ENCODE data around the gene ARHGAP22.

Gene ARHGAP22

GRCh38 chr10:48522011-48522765 lies 82.7 kb downstream of the ARHGAP22 start:
- TF ChIP-seq JUND (IDR thresholded peaks at IDR 0.05; ENCODE audit: low read depth): no peak
- in situ Hi-C loops (cut with HindIII; ENCODE audit: low pct_unique_long_range_greater_than_20kb, low sequenced_read_pairs): no loop called here
- DNase-seq (ENCODE audit: low read depth in 1 of 2, low spot score in 1 of 2): no peak

- in situ Hi-C loops (cut with HindIII; ENCODE audit: low pct_unique_long_range_greater_than_20kb, low sequenced_read_pairs): no loop called here
- DNase-seq (ENCODE audit: low read depth in 1 of 2, low spot score in 1 of 2): no peak
- no peak for TF ChIP-seq JUND (IDR thresholded peaks at IDR 0.05; ENCODE audit: low read depth)
These were observed 84.3 kb downstream of the ARHGAP22 start for GRCh38 chr10:48520594-48520993.

DNA sequence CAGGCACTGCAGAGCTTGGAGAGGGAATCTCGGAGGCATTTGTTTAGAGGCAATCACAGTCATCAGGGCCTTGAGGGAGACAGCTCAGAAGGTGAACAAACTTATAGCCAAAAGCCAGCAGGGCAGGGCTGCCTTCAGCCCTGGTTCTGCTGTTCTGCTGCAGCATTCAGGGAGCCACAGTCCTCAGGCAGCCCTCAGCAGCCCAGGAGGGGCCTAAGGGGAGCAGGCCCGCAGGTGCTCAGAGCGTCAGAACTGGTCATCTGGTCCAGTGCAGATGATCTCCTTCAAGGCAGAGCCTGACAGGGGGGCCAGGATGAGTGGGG lies 84.7 kb downstream of the ARHGAP22 start:
- TF ChIP-seq JUND (IDR thresholded peaks at IDR 0.05; ENCODE audit: low read depth): no peak
- no peak for DNase-seq (ENCODE audit: low read depth in 1 of 2, low spot score in 1 of 2)
- in situ Hi-C loops (cut with HindIII; ENCODE audit: low pct_unique_long_range_greater_than_20kb, low sequenced_read_pairs): no loop called here

DNA sequence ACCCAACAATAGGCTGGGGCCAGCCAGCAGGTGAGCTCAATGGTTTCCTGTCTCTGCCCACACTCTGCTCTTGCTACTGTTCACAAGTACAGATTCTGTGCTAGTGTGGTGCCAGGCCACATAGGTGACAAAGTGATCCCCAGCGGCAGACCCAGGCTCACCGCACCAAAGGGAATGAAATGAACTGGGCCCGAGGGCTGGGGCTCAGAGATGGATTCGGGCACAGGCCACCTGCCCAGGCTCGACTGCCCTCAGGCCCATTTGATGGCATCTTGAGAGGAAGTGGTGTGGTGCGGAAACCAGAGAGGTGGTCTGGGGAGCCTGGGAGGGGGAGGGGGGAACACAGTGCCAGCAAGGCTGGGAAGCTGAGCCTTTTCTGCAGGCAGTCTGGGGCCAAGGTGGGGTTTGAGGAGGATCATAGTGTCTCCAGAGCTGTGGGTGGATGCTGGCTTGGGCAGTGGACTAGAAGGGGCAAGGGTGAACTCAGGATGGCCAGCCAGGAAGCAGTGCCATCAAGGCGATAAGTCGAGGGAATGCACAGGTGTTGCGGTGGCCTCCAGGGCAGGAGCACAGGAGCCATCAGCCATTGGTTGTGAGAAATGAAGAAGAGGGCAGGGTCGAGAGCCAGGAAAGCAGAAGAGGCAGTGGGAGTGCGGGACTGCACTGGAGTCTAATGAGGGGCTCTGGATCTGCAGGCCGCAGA lies 85.2 kb downstream of the ARHGAP22 start:
- no peak for TF ChIP-seq JUND (IDR thresholded peaks at IDR 0.05; ENCODE audit: low read depth)
- in situ Hi-C loops (cut with HindIII; ENCODE audit: low pct_unique_long_range_greater_than_20kb, low sequenced_read_pairs): no loop called here
- DNase-seq (ENCODE audit: low read depth in 1 of 2, low spot score in 1 of 2): no peak

- in situ Hi-C loops (cut with HindIII; ENCODE audit: low pct_unique_long_range_greater_than_20kb, low sequenced_read_pairs): no loop called here
- no peak for TF ChIP-seq JUND (IDR thresholded peaks at IDR 0.05; ENCODE audit: low read depth)
- DNase-seq (ENCODE audit: low read depth in 1 of 2, low spot score in 1 of 2): no peak
These were observed 85.9 kb downstream of the ARHGAP22 start for GRCh38 chr10:48518986-48519385.

DNA sequence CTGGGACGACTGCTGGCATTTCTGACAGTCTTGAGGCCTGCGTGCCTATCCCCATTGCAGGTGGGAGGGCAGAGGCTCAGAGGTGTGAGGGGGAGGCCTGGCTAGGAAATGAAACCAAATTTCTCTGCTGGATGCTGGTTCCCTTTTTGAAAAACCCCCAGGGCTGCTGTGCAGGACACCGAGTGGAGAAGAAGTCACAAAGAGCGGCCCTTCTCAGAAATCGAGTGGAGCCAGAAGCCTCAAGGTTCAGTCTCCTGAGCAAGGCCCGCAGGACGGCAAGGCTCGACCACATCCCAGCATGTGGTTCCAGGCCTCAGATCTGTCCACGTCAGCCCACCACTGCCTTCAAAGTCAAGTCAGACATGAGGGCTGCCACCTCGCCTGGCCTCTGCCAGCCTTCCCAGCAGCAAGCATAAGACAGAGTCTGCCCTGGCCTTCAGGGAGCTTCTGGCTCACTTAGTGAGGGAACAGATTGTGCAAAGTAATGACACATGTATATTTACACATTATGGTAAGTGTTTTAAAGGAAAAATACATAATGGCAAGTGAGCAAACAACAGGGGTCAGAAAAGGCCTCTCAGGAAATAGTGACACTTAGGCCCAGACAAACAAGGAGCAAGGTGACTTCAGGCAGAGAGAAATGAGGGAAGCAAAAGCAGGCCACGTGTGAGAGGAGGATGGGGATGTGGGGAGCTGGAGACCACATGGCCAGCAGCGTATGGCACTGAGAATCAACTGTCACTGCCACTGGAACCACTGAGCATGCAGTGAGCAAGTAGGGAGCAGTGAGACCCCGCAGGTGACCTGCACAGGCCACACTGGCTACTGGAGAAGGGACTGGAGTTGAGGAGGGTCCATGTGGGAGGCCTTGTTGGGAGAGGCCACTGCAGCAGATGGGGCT lies 86.7 kb downstream of the ARHGAP22 start:
- DNase-seq (ENCODE audit: low read depth in 1 of 2, low spot score in 1 of 2): no peak
- in situ Hi-C loops (cut with HindIII; ENCODE audit: low pct_unique_long_range_greater_than_20kb, low sequenced_read_pairs): no loop called here
- TF ChIP-seq JUND (IDR thresholded peaks at IDR 0.05; ENCODE audit: low read depth): no peak

DNA sequence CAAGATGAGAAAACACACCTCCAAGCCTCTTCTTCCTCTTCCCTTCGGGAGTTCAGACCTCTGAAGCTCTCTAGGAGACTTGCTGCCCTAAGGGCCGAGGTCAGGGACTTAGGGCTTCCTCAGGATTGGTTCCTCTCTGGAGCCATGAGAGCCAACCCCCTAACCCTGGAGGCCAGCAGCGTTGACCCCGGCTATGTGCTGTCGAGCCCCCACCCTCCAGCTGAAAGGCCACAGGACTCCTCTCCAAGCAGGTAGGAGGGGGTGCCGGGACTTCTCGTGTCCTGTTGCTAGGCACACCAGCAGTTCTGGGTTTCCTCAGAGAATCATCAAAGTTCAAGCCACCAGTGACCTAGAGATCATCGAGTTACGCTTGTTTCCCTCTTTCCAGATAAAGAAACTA lies 87.4 kb downstream of the ARHGAP22 start:
- TF ChIP-seq JUND (IDR thresholded peaks at IDR 0.05; ENCODE audit: low read depth): no peak
- no peak for DNase-seq (ENCODE audit: low read depth in 1 of 2, low spot score in 1 of 2)
- in situ Hi-C loops (cut with HindIII; ENCODE audit: low pct_unique_long_range_greater_than_20kb, low sequenced_read_pairs): no loop called here

- in situ Hi-C loops (cut with HindIII; ENCODE audit: low pct_unique_long_range_greater_than_20kb, low sequenced_read_pairs): no loop called here
- TF ChIP-seq JUND (IDR thresholded peaks at IDR 0.05; ENCODE audit: low read depth): no peak
- DNase-seq (ENCODE audit: low read depth in 1 of 2, low spot score in 1 of 2): no peak
These were observed 88.0 kb downstream of the ARHGAP22 start for GRCh38 chr10:48516911-48517310.

GRCh38 chr10:48514916-48515315 lies 90.0 kb downstream of the ARHGAP22 start:
- no peak for TF ChIP-seq JUND (IDR thresholded peaks at IDR 0.05; ENCODE audit: low read depth)
- in situ Hi-C loops (cut with HindIII; ENCODE audit: low pct_unique_long_range_greater_than_20kb, low sequenced_read_pairs): no loop called here
- no peak for DNase-seq (ENCODE audit: low read depth in 1 of 2, low spot score in 1 of 2)

GRCh38 chr10:48514255-48514654 lies 90.6 kb downstream of the ARHGAP22 start:
- TF ChIP-seq JUND (IDR thresholded peaks at IDR 0.05; ENCODE audit: low read depth): no peak
- in situ Hi-C loops (cut with HindIII; ENCODE audit: low pct_unique_long_range_greater_than_20kb, low sequenced_read_pairs): no loop called here
- no peak for DNase-seq (ENCODE audit: low read depth in 1 of 2, low spot score in 1 of 2)

DNA sequence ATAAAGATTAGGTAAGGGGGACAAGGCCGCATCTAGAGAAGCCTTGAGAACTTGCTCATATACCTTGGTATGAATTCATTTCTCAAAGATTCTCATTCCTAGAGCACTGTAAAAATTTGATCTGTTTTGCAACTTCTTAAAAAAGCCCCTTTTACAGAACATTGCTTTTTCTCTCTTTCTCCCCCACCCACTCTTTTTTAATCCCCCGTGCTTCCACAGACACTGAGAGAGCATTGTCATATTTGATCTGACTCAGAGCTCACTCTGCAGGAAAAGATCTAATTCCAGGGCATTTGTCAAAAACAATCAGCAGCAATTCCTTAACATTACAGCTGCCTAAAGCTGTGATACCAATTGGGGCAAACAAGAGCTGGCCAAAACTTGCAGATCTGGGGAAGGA lies 92.0 kb downstream of the ARHGAP22 start:
- no peak for DNase-seq (ENCODE audit: low read depth in 1 of 2, low spot score in 1 of 2)
- in situ Hi-C loops (cut with HindIII; ENCODE audit: low pct_unique_long_range_greater_than_20kb, low sequenced_read_pairs): no loop called here
- TF ChIP-seq JUND (IDR thresholded peaks at IDR 0.05; ENCODE audit: low read depth): no peak

DNA sequence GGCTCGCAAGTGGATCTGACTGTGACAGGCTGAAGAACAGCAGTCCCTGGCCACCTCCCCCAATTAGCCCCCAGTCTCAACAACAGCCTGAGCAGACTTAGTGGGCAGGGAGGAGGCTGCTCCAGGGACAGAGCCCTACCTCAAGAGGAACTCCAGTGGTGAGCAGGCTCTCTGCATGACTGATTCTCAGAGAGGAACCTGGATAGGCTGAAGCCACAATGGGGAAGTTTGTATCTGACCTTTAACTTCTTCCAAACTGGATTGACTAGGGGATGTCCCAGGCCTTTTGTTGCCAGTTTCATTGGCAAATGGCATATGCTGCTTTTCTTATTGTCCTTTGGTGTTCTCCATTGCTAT lies 93.0 kb downstream of the ARHGAP22 start:
- no peak for DNase-seq (ENCODE audit: low read depth in 1 of 2, low spot score in 1 of 2)
- TF ChIP-seq JUND (IDR thresholded peaks at IDR 0.05; ENCODE audit: low read depth): no peak
- in situ Hi-C loops (cut with HindIII; ENCODE audit: low pct_unique_long_range_greater_than_20kb, low sequenced_read_pairs): no loop called here
